HL-60 (cell line): ENCODE results near the gene MAP3K14.

ENCODE experiments used
- DNase-seq, 2 experiments: peaks; one replicate each; pipeline ENCODE4 v3.0.0-alpha.2; 2010 to 2020; ENCODE audit warnings: low read depth in 1 of 2, low spot score in 1 of 2
- H3K27ac ChIP-seq: fragments of 250-450 bp; sonication (Bioruptor Pico); replicated peaks from 2 replicates; pipeline ENCODE4 v1.5.1; 2020; ENCODE audit warnings: mild to moderate bottlenecking, moderate library complexity
- H3K27me3 ChIP-seq: fragments of 250-450 bp; sonication (Bioruptor Pico); 2 replicates; pipeline ENCODE4 v1.5.1; 2021; ENCODE audit warnings: mild to moderate bottlenecking, moderate library complexity; ENCODE audit not compliant: insufficient read depth, poor library complexity, severe bottlenecking
- H3K4me3 ChIP-seq: replicated peaks from 2 replicates; pipeline ENCODE4 v1.5.1; 2011; ENCODE audit warnings: mild to moderate bottlenecking, control low read depth, low read length; ENCODE audit not compliant: insufficient read depth
- CTCF ChIP-seq: IDR thresholded peaks from one replicate; pipeline ENCODE4 v1.5.1; 2011; ENCODE audit warnings: low read length, control low read depth, inconsistent platforms; ENCODE audit not compliant: insufficient read depth
- GABPA ChIP-seq: IDR thresholded peaks from 2 replicates; pipeline ENCODE4 v1.6.1; 2012; ENCODE audit warnings: low read depth
- POLR2AphosphoS5 ChIP-seq: IDR thresholded peaks from 2 replicates; pipeline ENCODE4 v1.6.1; 2012; ENCODE audit warnings: low read depth
- REST ChIP-seq: IDR thresholded peaks from 2 replicates; pipeline ENCODE4 v1.6.1; 2012; ENCODE audit warnings: low read depth; ENCODE audit not compliant: insufficient replicate concordance
- SPI1 ChIP-seq: IDR thresholded peaks from 2 replicates; pipeline ENCODE4 v1.6.1; 2012; ENCODE audit warnings: low read depth, mild to moderate bottlenecking, borderline replicate concordance

Gene MAP3K14

GRCh38 chr17:45260204-45260783 is 56.5 kb downstream of the MAP3K14 start:
- H3K27ac ChIP-seq: no peak overlapping the region
- no peak for TF ChIP-seq POLR2AphosphoS5
- no peak for TF ChIP-seq CTCF
- TF ChIP-seq SPI1: no peak
- no peak for TF ChIP-seq GABPA
- no peak for TF ChIP-seq REST
- H3K27me3 ChIP-seq: no peaks in the 10 kb centered on the region
- no peak for DNase-seq
- H3K4me3 ChIP-seq: no peak overlapping the region

- peak in 1 of 2 experiments; percentile 25 for DNase-seq
- H3K27ac ChIP-seq: no peak overlapping the region
Observed at GRCh38 chr17:45258981-45259380, 57.8 kb downstream of the MAP3K14 start.

More at GRCh38 chr17:45258981-45259380, 57.8 kb downstream of the MAP3K14 start:
- TF ChIP-seq POLR2AphosphoS5 (no peak), REST (no peak), GABPA (no peak), CTCF (no peak), SPI1 (no peak)
- Histone ChIP-seq H3K4me3 (no peak overlapping the region), H3K27me3 (no peaks in the 10 kb centered on the region)
